ENCODE data around the gene FCRLB.

The FCRLB gene

DNA sequence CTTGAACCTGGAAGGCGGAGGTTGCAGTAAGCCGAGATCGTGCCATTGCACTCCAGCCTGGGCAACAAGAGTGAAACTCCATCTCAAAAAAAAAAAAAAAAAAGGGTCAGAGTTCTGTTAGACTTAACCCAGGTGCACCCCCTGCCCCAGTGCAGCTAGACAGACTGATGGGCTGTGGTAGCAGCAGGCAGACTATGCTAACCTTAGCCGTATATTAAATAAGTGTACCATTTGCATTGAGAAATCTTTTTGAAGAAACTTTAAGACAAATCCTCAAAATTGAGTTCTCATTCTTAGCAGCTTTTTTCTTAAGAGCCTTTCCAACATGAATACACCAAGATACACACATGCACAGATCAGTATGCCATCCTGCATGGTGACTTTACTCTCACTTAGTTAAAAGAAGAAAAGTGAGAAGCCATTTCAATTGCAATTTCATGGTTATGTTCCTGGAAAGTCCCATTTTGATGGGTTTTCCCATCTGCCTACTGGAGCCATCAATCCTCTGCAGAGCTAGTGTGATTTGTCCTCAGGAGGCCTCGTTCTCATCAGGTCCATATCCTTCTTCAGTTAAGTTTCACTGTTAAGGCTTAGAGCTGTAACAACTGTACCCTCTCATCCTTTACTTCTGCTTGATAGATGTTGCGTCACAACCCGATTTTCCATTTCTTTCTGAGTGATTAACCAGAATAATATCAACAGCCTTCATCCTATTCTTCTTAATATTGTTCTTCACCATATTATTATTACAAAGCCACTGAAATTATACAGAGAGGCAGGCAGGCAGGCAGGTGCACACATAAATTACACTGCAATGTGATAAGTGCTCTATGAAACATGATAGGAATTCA is 7.3 kb downstream of the FCRLB start:
- H3K27ac ChIP-seq (ENCODE audit: low read depth, low read length, severe bottlenecking), result no peak overlapping the region
- peaks cover 19% of the 10 kb centered on the region for H3K4me1 ChIP-seq (ENCODE audit: control insufficient read depth, insufficient read depth, low read length, poor library complexity, severe bottlenecking)
- WGBS, 2 experiments (ENCODE audit: insufficient coverage in 2 of 2), result 50 to 63% methylated on average over 3 of the region's 7 CpGs
- H3K9me3 ChIP-seq (ENCODE audit: control insufficient read depth, low read length), result no peaks in the 10 kb centered on the region
- H3K36me3 ChIP-seq (ENCODE audit: control insufficient read depth, insufficient read depth, low read length), result no peaks in the 10 kb centered on the region
- no peak overlapping the region for H3K4me3 ChIP-seq (ENCODE audit: extremely low read depth, insufficient read depth, low read length, poor library complexity, severe bottlenecking)

DNA sequence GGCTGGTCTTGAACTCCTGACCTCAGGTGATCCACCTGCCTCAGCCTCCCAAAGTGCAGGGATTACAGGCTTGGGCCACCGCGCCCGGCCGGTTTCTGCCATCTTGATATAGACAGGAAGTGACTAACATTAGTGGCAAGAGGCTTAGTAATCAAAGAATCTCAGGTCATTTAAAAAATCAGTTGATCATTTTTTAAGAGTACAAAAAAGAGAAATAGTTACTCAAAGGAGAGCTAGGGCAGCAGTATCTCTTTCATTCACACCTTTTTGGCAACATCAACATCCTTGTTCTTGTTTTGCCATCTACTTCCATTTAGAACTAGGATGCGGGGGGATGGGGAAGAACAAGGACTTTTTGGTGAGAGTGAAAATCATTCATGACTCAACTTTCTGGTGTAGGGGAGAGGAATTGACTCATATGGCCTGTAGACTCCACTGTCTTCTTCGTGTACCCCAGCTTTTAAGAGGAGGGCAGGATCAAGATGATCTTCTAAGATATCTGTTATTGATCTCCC is 8.8 kb downstream of the FCRLB start:
- no peak overlapping the region for H3K4me3 ChIP-seq (ENCODE audit: extremely low read depth, insufficient read depth, low read length, poor library complexity, severe bottlenecking)
- no peaks in the 10 kb centered on the region for H3K36me3 ChIP-seq (ENCODE audit: control insufficient read depth, insufficient read depth, low read length)
- peaks cover 19% of the 10 kb centered on the region for H3K4me1 ChIP-seq (ENCODE audit: control insufficient read depth, insufficient read depth, low read length, poor library complexity, severe bottlenecking)
- H3K27ac ChIP-seq (ENCODE audit: low read depth, low read length, severe bottlenecking), result no peak overlapping the region
- WGBS, 2 experiments (ENCODE audit: insufficient coverage in 2 of 2), result 60 to 100% methylated on average over 1 of the region's 6 CpGs
- no peaks in the 10 kb centered on the region for H3K9me3 ChIP-seq (ENCODE audit: control insufficient read depth, low read length)

DNA sequence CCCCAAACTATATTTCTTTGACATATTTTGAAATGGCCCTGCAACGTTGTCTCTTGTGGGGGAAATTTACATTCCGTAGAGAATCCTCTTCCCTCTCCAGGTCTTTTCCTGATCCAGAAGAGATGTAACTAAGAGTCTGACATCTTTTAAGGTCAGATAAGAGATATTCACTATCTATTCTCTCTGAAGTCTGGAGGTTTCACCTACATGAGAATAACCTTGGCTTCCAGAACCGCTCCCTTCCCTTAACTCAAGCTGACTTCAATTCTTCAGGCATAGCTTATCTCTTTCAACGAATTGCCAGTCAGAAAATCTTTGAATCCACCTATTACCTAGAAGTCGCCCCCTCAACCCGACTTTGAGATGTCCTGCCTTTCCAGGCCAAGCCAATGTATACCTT is 9.9 kb downstream of the FCRLB start:
- no peaks in the 10 kb centered on the region for H3K36me3 ChIP-seq (ENCODE audit: control insufficient read depth, insufficient read depth, low read length)
- H3K9me3 ChIP-seq (ENCODE audit: control insufficient read depth, low read length), result no peaks in the 10 kb centered on the region

DNA sequence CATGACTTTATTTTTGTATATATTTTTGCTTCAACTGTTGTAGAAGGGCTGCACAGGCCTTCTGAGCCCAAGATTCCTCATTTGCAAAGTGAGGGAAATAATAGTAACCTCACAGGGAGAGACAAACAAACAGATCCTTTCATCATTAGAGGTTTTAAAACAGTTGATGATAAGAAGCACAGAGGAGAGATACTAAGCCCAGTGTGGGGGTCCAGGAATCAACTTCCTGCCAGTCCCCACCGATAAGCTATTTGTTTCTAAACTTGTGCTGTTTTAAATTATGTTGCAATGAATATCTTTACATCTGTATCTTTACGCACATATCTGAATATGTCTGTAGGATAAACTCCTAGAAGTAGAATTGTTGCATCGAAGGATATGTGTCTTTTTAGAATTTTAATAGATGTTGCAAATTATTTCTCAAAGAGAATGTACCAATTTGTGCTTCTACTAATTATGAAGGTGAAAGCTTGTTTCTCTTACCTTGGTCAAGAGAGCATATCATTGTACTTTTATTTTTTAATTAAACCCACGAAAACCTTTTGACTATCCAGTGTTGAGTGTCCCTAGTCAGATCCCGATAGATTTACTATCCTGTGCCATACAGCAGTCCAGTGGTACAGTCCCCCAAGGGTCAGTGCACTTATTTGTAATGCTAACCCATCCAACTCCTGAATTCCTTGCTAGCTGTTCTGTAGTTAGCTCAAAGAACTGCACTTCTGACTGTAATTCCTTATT is 10.8 kb downstream of the FCRLB start:
- no peak overlapping the region for H3K4me3 ChIP-seq (ENCODE audit: extremely low read depth, insufficient read depth, low read length, poor library complexity, severe bottlenecking)
- H3K9me3 ChIP-seq (ENCODE audit: control insufficient read depth, low read length), result no peaks in the 10 kb centered on the region
- WGBS, 2 experiments (ENCODE audit: insufficient coverage in 2 of 2), result 65% methylated on average over 3 of the region's 5 CpGs; no CpG with 5 or more reads in 1 of the 2 experiments
- peaks cover 15% of the 10 kb centered on the region for H3K4me1 ChIP-seq (ENCODE audit: control insufficient read depth, insufficient read depth, low read length, poor library complexity, severe bottlenecking)
- no peaks in the 10 kb centered on the region for H3K36me3 ChIP-seq (ENCODE audit: control insufficient read depth, insufficient read depth, low read length)
- H3K27ac ChIP-seq (ENCODE audit: low read depth, low read length, severe bottlenecking), result no peak overlapping the region

More for the DNA sequence above, 9.9 kb downstream of the FCRLB start:
- Histone ChIP-seq H3K4me1 (ENCODE audit: control insufficient read depth, insufficient read depth, low read length, poor library complexity, severe bottlenecking) (peaks cover 15% of the 10 kb centered on the region), H3K27ac (ENCODE audit: low read depth, low read length, severe bottlenecking) (no peak overlapping the region), H3K4me3 (ENCODE audit: extremely low read depth, insufficient read depth, low read length, poor library complexity, severe bottlenecking) (no peak overlapping the region)
- 67 to 94% methylated on average over 2 to 3 of the region's 6 CpGs for WGBS, 2 experiments (ENCODE audit: insufficient coverage in 2 of 2)

DNA sequence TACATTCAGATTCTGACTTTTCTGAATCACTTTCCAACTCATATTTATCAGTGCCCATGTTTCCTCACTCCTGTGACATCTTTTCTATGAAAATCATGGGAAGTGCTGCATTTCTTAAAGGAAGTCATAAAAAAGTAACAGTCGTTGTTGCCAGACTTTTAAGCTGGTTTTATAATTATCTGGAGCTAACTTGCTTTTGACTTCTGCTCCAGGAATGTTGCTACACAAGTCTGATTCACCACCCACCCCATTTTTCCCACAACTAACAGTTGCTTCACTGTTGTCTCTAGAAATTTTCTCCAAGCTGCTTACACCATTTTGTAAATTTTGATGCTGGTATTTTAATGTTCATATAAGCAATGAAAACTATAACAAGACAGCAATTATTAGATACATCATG is 12.2 kb downstream of the FCRLB start:
- no CpG with 5 or more reads among the region's 1 CpG for WGBS, 2 experiments (ENCODE audit: insufficient coverage in 2 of 2)
- no peaks in the 10 kb centered on the region for H3K36me3 ChIP-seq (ENCODE audit: control insufficient read depth, insufficient read depth, low read length)
- peaks cover 15% of the 10 kb centered on the region for H3K4me1 ChIP-seq (ENCODE audit: control insufficient read depth, insufficient read depth, low read length, poor library complexity, severe bottlenecking)
- H3K27ac ChIP-seq (ENCODE audit: low read depth, low read length, severe bottlenecking), result no peak overlapping the region
- no peak overlapping the region for H3K4me3 ChIP-seq (ENCODE audit: extremely low read depth, insufficient read depth, low read length, poor library complexity, severe bottlenecking)
- no peaks in the 10 kb centered on the region for H3K9me3 ChIP-seq (ENCODE audit: control insufficient read depth, low read length)

DNA sequence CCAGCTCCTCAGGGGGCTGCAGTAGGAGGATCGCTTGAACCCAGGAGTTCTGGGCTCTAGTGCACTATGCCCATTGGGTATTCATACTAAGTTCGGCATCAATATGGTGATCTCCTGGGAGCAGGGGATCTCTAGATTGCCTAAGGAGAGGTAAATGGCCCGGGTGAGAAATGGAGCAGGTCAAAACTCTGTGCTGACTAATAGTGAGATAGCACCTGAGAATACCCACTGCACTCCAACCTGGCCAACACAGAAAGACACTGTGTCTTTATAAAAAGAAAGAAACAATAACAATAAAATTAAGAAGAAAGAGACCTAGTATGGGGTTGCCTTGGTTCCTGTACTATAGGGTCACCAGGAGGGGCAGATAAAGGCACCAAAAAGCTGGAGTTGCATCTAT is 14.5 kb downstream of the FCRLB start:
- Histone ChIP-seq H3K36me3 (ENCODE audit: control insufficient read depth, insufficient read depth, low read length) (no peaks in the 10 kb centered on the region), H3K4me3 (ENCODE audit: extremely low read depth, insufficient read depth, low read length, poor library complexity, severe bottlenecking) (no peak overlapping the region), H3K27ac (ENCODE audit: low read depth, low read length, severe bottlenecking) (no peak overlapping the region), H3K4me1 (ENCODE audit: control insufficient read depth, insufficient read depth, low read length, poor library complexity, severe bottlenecking) (peaks cover 6% of the 10 kb centered on the region), H3K9me3 (ENCODE audit: control insufficient read depth, low read length) (no peaks in the 10 kb centered on the region)
- WGBS, 2 experiments (ENCODE audit: insufficient coverage in 2 of 2), result 89 to 100% methylated on average over 1 to 3 of the region's 3 CpGs

DNA sequence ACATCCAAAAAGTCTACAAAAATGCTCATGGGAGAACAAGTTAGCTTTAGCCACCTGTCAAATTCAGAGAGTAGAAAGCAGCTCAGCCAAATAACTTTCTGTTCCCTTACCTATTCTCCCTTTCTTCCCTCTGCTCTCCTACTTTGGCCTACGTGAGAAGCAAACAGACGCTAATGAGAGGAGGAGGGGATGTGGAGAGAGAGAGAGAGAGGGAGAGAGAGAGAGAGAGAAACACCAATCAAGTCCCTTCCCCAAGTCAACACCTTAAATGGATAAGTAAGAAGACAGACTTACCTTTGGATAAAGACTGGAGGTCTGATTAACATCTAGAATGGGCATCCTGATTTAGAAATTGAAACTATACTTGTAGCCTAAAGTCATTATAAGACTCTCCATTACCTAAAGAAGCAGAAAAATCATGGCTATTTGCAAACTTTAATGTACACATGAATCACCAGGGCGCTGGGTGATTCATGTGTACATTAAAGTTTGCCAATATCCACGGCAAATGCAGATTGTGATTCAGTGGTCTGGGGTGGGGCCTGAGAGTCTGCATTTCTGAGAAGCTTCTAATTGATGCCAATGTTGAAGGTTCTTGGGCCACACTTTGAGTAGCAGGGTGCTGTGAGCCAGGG is 15.1 kb downstream of the FCRLB start:
- 70 to 100% methylated on average over 1 to 2 of the region's 4 CpGs for WGBS, 2 experiments (ENCODE audit: insufficient coverage in 2 of 2)
- no peaks in the 10 kb centered on the region for H3K9me3 ChIP-seq (ENCODE audit: control insufficient read depth, low read length)

DNA sequence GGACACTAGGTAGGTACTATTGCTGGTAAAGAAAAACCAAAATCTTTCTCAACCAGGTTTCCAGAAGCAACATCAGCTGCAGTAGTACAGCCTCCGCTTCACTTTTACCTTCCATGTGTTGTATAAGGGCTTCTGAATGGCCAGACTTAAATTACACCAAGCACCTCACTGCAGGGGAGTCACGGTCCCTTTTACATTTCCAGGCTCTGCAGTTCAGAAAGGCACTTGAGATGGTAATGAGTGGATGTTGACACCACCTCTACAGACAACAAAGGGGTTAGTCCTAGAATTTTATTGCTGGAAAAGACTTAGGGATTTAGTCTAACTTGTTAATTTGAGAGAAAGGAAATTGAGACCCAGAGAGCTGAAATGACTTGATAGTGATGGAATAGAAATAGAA is 16.3 kb downstream of the FCRLB start:
- Histone ChIP-seq H3K36me3 (ENCODE audit: control insufficient read depth, insufficient read depth, low read length) (no peaks in the 10 kb centered on the region), H3K9me3 (ENCODE audit: control insufficient read depth, low read length) (no peaks in the 10 kb centered on the region), H3K27ac (ENCODE audit: low read depth, low read length, severe bottlenecking) (no peak overlapping the region), H3K4me1 (ENCODE audit: control insufficient read depth, insufficient read depth, low read length, poor library complexity, severe bottlenecking) (no peaks in the 10 kb centered on the region), H3K4me3 (ENCODE audit: extremely low read depth, insufficient read depth, low read length, poor library complexity, severe bottlenecking) (no peak overlapping the region)
- WGBS, 2 experiments (ENCODE audit: insufficient coverage in 2 of 2), result 30% methylated on average over 2 of the region's 2 CpGs; no CpG with 5 or more reads in 1 of the 2 experiments

More for the DNA sequence above, 15.1 kb downstream of the FCRLB start:
- Histone ChIP-seq H3K27ac (ENCODE audit: low read depth, low read length, severe bottlenecking) (no peak overlapping the region), H3K36me3 (ENCODE audit: control insufficient read depth, insufficient read depth, low read length) (no peaks in the 10 kb centered on the region), H3K4me3 (ENCODE audit: extremely low read depth, insufficient read depth, low read length, poor library complexity, severe bottlenecking) (no peak overlapping the region), H3K4me1 (ENCODE audit: control insufficient read depth, insufficient read depth, low read length, poor library complexity, severe bottlenecking) (peaks cover 5% of the 10 kb centered on the region)

DNA sequence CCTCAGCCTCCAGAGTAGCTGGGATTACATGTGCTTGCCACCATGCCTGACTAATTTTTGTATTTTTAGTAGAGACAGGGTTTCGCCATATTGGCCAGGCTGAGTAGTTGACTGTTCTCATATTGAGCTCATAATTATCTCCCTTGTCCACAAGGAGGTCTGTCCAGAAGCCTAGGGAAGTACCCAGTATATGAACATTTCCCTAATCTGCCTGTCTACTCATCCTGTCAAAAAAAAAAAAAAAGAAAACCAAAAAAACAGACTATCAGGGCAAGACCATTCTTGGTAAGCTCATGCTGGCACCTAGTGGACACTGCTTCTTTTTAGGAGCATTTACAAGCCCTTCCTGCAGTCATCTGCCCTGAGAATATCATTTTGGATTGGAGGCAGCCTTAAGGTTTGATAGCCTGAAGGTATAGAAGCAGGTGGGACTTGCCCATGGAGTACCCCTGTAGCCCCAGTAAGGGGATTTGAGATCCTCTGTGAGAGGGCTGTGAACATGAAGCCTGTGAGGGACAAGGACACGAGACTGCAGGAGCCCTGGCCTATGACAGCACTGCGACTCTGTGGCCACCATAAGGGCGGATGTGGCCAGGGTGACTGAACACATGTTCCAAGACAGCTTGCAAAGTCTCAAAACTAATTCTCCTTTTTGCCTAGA is 17.4 kb downstream of the FCRLB start:
- no peaks in the 10 kb centered on the region for H3K4me1 ChIP-seq (ENCODE audit: control insufficient read depth, insufficient read depth, low read length, poor library complexity, severe bottlenecking)
- WGBS, 2 experiments (ENCODE audit: insufficient coverage in 2 of 2), result 85 to 89% methylated on average over 3 to 4 of the region's 4 CpGs

DNA sequence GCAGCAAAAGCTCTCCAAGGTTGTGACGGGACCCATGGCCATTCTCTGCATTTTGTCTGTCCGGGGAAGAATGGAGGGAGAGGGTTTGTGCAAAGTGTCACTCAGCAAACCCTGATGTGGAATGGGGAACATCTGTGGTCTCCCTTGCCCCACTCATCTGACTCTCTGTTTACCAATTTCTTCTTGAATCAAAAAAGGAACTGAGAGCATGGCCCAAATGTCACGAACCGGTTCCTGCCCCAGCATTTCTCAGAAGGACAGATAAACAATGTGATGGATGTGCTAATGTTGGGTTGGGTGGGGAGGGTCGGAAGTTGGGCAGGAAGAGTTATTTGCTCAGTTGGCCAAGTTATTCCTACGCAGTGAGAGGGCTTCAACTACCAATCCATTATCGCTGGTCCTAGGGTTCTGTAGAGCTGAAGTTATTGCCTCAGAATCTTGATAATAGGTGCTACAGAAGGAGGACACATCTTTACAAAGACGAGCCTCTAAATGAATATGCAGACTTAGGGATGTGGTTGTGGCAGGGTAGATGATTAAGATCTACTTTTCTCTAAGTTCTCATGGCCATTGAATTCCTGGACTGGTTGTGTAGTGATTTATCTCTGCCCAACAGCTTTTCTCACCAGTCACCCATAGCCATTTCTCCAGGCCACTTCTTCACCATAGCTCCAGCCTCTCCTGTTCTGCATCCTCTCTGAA is 18.7 kb downstream of the FCRLB start:
- Histone ChIP-seq H3K4me3 (ENCODE audit: extremely low read depth, insufficient read depth, low read length, poor library complexity, severe bottlenecking) (no peak overlapping the region), H3K4me1 (ENCODE audit: control insufficient read depth, insufficient read depth, low read length, poor library complexity, severe bottlenecking) (no peaks in the 10 kb centered on the region), H3K9me3 (ENCODE audit: control insufficient read depth, low read length) (no peaks in the 10 kb centered on the region), H3K36me3 (ENCODE audit: control insufficient read depth, insufficient read depth, low read length) (no peaks in the 10 kb centered on the region), H3K27ac (ENCODE audit: low read depth, low read length, severe bottlenecking) (no peak overlapping the region)
- 90% methylated on average over 3 to 4 of the region's 8 CpGs for WGBS, 2 experiments (ENCODE audit: insufficient coverage in 2 of 2)

More for the DNA sequence above, 17.4 kb downstream of the FCRLB start:
- Histone ChIP-seq H3K4me3 (ENCODE audit: extremely low read depth, insufficient read depth, low read length, poor library complexity, severe bottlenecking) (no peak overlapping the region), H3K36me3 (ENCODE audit: control insufficient read depth, insufficient read depth, low read length) (no peaks in the 10 kb centered on the region), H3K27ac (ENCODE audit: low read depth, low read length, severe bottlenecking) (no peak overlapping the region), H3K9me3 (ENCODE audit: control insufficient read depth, low read length) (no peaks in the 10 kb centered on the region)

Data from mesodermal cell (in vitro differentiated cells).